ENCODE results near the gene CACNA1C. TPM values are rescaled to one million over a fixed set of nuclear protein-coding genes. Genes with fewer than 3 reads are reported as not detected.

Gene CACNA1C
- total RNA-seq, 2 experiments from 2014 or later = 0.05 to 0.08 TPM

- Mint-ChIP-seq H3K27me3 (no peaks in the 10 kb centered on the region), H3K4me3 (peak within 1 kb of the TSS; percentile 97), H3K9me3 (no peaks in the 10 kb centered on the region), H3K27ac (peak within 1 kb of the TSS; percentile 95), H3K4me1 (ENCODE audit: low read depth) (peaks cover 34% of the 10 kb centered on the region), H3K36me3 (ENCODE audit: low read depth) (peaks cover 10% of the 10 kb centered on the region)
- TF ChIP-seq, protein P1, sequence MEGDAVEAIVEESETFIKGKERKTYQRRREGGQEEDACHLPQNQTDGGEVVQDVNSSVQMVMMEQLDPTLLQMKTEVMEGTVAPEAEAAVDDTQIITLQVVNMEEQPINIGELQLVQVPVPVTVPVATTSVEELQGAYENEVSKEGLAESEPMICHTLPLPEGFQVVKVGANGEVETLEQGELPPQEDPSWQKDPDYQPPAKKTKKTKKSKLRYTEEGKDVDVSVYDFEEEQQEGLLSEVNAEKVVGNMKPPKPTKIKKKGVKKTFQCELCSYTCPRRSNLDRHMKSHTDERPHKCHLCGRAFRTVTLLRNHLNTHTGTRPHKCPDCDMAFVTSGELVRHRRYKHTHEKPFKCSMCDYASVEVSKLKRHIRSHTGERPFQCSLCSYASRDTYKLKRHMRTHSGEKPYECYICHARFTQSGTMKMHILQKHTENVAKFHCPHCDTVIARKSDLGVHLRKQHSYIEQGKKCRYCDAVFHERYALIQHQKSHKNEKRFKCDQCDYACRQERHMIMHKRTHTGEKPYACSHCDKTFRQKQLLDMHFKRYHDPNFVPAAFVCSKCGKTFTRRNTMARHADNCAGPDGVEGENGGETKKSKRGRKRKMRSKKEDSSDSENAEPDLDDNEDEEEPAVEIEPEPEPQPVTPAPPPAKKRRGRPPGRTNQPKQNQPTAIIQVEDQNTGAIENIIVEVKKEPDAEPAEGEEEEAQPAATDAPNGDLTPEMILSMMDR (IDR thresholded peaks at IDR 0.05) = no peak
- POLR2A ChIA-PET = interaction anchor here (0.8 to 1.4 kb wide), 5 partner anchors 10 to 411 kb away, joined by 3 to 7 read pairs (median 5); no protein-coding TSS in a partner anchor
- no peaks in the 10 kb centered on the region for H3K36me3 ChIP-seq (ENCODE audit: insufficient read depth, low read length)
- DNase-seq (peak; percentile 84 to 98 (median 90)), ATAC-seq (ENCODE audit: poor library complexity) (peak; percentile 98)
- peak within 1 kb of the TSS; percentile 97 for H3K4me3 ChIP-seq (ENCODE audit: low read length)
- H3K4me1 ChIP-seq (ENCODE audit: insufficient read depth, low read length) = peaks cover 19% of the 10 kb centered on the region
- H3K27ac ChIP-seq (ENCODE audit: low read depth in 1 of 2, low read length in 2 of 2) = peak within 1 kb of the TSS; percentile 83 to 91
- CTCF ChIA-PET = interaction anchor here (1.2 to 1.4 kb wide), 3 partner anchors 20 to 32 kb away, joined by 3 to 9 read pairs (median 3); no protein-coding TSS in a partner anchor
- intact Hi-C loops (cut with DNase I, micrococcal nuclease) = loop anchor here in 1 of 2 experiments (2.0 to 10.0 kb wide), 3 partner anchors 208 to 790 kb away; partner anchors contain the start of genes ADIPOR2 and FKBP4
- no peaks in the 10 kb centered on the region for H3K27me3 ChIP-seq (ENCODE audit: control insufficient read depth in 1 of 2, insufficient read depth in 2 of 2, low read length in 2 of 2)
- no peaks in the 10 kb centered on the region for H3K9me3 ChIP-seq (ENCODE audit: control insufficient read depth in 1 of 2, insufficient read depth in 1 of 2, low read length in 2 of 2)
These were observed 48.5 kb upstream of the CACNA1C start, which contains the start of gene DCP1B for GRCh38 chr12:2004113-2004929. DCP1B (minus strand) TSS chr12:2004457; CDS start chr12:2004431, 26 bp downstream.

GRCh38 chr12:2008677-2009076 is 44.1 kb upstream of the CACNA1C start:
- Histone ChIP-seq H3K4me3 (ENCODE audit: low read length) (no peak overlapping the region), H3K9me3 (ENCODE audit: control insufficient read depth in 1 of 2, insufficient read depth in 1 of 2, low read length in 2 of 2) (no peaks in the 10 kb centered on the region), H3K4me1 (ENCODE audit: insufficient read depth, low read length) (peaks cover 9% of the 10 kb centered on the region), H3K27me3 (ENCODE audit: control insufficient read depth in 1 of 2, insufficient read depth in 2 of 2, low read length in 2 of 2) (no peaks in the 10 kb centered on the region), H3K36me3 (ENCODE audit: insufficient read depth, low read length) (no peaks in the 10 kb centered on the region), H3K27ac (ENCODE audit: low read depth in 1 of 2, low read length in 2 of 2) (no peak overlapping the region)
- intact Hi-C loops (cut with DNase I, micrococcal nuclease) = loop anchor here in 1 of 2 experiments (10.0 kb wide), 1 partner anchor 786 kb away; the partner anchor contains the start of gene FKBP4
- TF ChIP-seq, protein P1 (IDR thresholded peaks at IDR 0.05) = no peak
- DNase-seq (no peak), ATAC-seq (ENCODE audit: poor library complexity) (no peak)
- H3K27ac Mint-ChIP-seq = no peak overlapping the region
- H3K27me3 Mint-ChIP-seq = no peaks in the 10 kb centered on the region
- POLR2A ChIA-PET = interaction anchor here (0.7 kb wide), 1 partner anchor 12 kb away, joined by 4 read pairs; no protein-coding TSS in a partner anchor
- peaks cover 10% of the 10 kb centered on the region for H3K4me1 Mint-ChIP-seq (ENCODE audit: low read depth)
- H3K4me3 Mint-ChIP-seq = no peak overlapping the region
- CTCF ChIA-PET = no interaction called here
- no peaks in the 10 kb centered on the region for H3K9me3 Mint-ChIP-seq
- H3K36me3 Mint-ChIP-seq (ENCODE audit: low read depth) = peaks cover 8% of the 10 kb centered on the region

DNA sequence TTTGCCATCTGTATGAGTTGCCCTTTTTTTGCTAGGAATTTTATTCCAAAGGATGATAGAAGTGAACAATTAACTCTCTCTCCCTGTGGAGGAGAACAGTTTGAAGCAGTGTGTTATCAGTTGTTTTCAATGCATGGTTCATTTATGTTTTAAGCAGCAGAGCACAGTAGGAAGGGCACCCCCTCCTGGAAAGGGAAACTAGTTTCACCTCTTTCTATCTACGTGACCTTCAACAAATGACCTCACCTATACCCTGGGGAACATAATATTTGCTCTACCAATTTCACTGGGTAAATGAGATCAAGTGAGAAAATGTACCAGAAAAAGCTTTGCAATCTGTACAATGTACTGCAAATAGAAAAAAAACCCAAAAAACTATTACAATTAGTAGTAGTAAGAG is 43.2 kb upstream of the CACNA1C start:
- TF ChIP-seq, protein P1 (IDR thresholded peaks at IDR 0.05) = no peak
- DNase-seq (peak in 1 of 14 experiments; percentile 7), ATAC-seq (ENCODE audit: poor library complexity) (no peak)
- intact Hi-C loops (cut with DNase I, micrococcal nuclease) = loop anchor here in 1 of 2 experiments (10.0 kb wide), 1 partner anchor 785 kb away; the partner anchor contains the start of gene FKBP4
- peaks cover under 1% of the 10 kb centered on the region for H3K4me1 Mint-ChIP-seq (ENCODE audit: low read depth)
- CTCF ChIA-PET = no interaction called here
- H3K9me3 Mint-ChIP-seq = no peaks in the 10 kb centered on the region
- no peak overlapping the region for H3K4me3 Mint-ChIP-seq
- POLR2A ChIA-PET = interaction anchor here (0.6 kb wide), 1 partner anchor 251 kb away, joined by 3 read pairs; no protein-coding TSS in a partner anchor
- no peaks in the 10 kb centered on the region for H3K36me3 Mint-ChIP-seq (ENCODE audit: low read depth)
- Histone ChIP-seq H3K36me3 (ENCODE audit: insufficient read depth, low read length) (no peaks in the 10 kb centered on the region), H3K27me3 (ENCODE audit: control insufficient read depth in 1 of 2, insufficient read depth in 2 of 2, low read length in 2 of 2) (no peaks in the 10 kb centered on the region), H3K9me3 (ENCODE audit: control insufficient read depth in 1 of 2, insufficient read depth in 1 of 2, low read length in 2 of 2) (no peaks in the 10 kb centered on the region), H3K4me3 (ENCODE audit: low read length) (no peak overlapping the region), H3K4me1 (ENCODE audit: insufficient read depth, low read length) (peaks cover 3% of the 10 kb centered on the region), H3K27ac (ENCODE audit: low read depth in 1 of 2, low read length in 2 of 2) (no peak overlapping the region)
- no peak overlapping the region for H3K27ac Mint-ChIP-seq
- H3K27me3 Mint-ChIP-seq = no peaks in the 10 kb centered on the region

All from CD4-positive, alpha-beta T cell (primary cell).